Measurements from ENCODE around the gene CHCHD4.

CHCHD4 gene

GRCh38 chr3:14124615-14125192 lies at the start of gene CHCHD4, which contains the start of gene TMEM43:
Gene CHCHD4, minus strand, starts transcription at chr3:14124870. Its CDS starts 194 bp downstream, at chr3:14124676.
Gene TMEM43, plus strand, starts transcription at chr3:14125052. Its CDS starts 142 bp downstream, at chr3:14125194.
- peaks cover 5% of the 10 kb centered on the region for H3K36me3 ChIP-seq (ENCODE audit: control insufficient read depth, insufficient read depth, low read length)
- peak within 1 kb of the TSS; percentile 95 for H3K4me3 ChIP-seq (ENCODE audit: low read length)
- H3K9ac ChIP-seq (ENCODE audit: low read length), result peak within 1 kb of the TSS; percentile 89
- H3K27me3 ChIP-seq (ENCODE audit: control insufficient read depth, insufficient read depth, low read length), result no peaks in the 10 kb centered on the region
- no peaks in the 10 kb centered on the region for H3K9me3 ChIP-seq (ENCODE audit: control insufficient read depth, low read length)
- peaks cover 27% of the 10 kb centered on the region for H3K4me1 ChIP-seq (ENCODE audit: control insufficient read depth, insufficient read depth, low read length)

- no peaks in the 10 kb centered on the region for H3K9me3 ChIP-seq (ENCODE audit: control insufficient read depth, low read length)
- no peak overlapping the region for H3K9ac ChIP-seq (ENCODE audit: low read length)
- no peaks in the 10 kb centered on the region for H3K27me3 ChIP-seq (ENCODE audit: control insufficient read depth, insufficient read depth, low read length)
- peaks cover 5% of the 10 kb centered on the region for H3K4me1 ChIP-seq (ENCODE audit: control insufficient read depth, insufficient read depth, low read length)
- H3K4me3 ChIP-seq (ENCODE audit: low read length), result no peak overlapping the region
- H3K36me3 ChIP-seq (ENCODE audit: control insufficient read depth, insufficient read depth, low read length), result no peaks in the 10 kb centered on the region
Observed at GRCh38 chr3:14172496-14172895, 47.8 kb upstream of the CHCHD4 start.

- Histone ChIP-seq H3K36me3 (ENCODE audit: control insufficient read depth, insufficient read depth, low read length) (peaks cover 5% of the 10 kb centered on the region), H3K9me3 (ENCODE audit: control insufficient read depth, low read length) (no peaks in the 10 kb centered on the region)
Observed at GRCh38 chr3:14170531-14171159, 46.0 kb upstream of the CHCHD4 start.

GRCh38 chr3:14169871-14170270 lies 45.2 kb upstream of the CHCHD4 start:
- no peak overlapping the region for H3K4me3 ChIP-seq (ENCODE audit: low read length)
- H3K9ac ChIP-seq (ENCODE audit: low read length), result no peak overlapping the region
- H3K4me1 ChIP-seq (ENCODE audit: control insufficient read depth, insufficient read depth, low read length), result no peaks in the 10 kb centered on the region
- H3K36me3 ChIP-seq (ENCODE audit: control insufficient read depth, insufficient read depth, low read length), result peaks cover 8% of the 10 kb centered on the region
- H3K27me3 ChIP-seq (ENCODE audit: control insufficient read depth, insufficient read depth, low read length), result no peaks in the 10 kb centered on the region
- H3K9me3 ChIP-seq (ENCODE audit: control insufficient read depth, low read length), result no peaks in the 10 kb centered on the region

More at GRCh38 chr3:14170531-14171159, 46.0 kb upstream of the CHCHD4 start:
- H3K4me1 ChIP-seq (ENCODE audit: control insufficient read depth, insufficient read depth, low read length), result no peaks in the 10 kb centered on the region
- H3K4me3 ChIP-seq (ENCODE audit: low read length), result no peak overlapping the region
- H3K9ac ChIP-seq (ENCODE audit: low read length), result no peak overlapping the region
- no peaks in the 10 kb centered on the region for H3K27me3 ChIP-seq (ENCODE audit: control insufficient read depth, insufficient read depth, low read length)

DNA sequence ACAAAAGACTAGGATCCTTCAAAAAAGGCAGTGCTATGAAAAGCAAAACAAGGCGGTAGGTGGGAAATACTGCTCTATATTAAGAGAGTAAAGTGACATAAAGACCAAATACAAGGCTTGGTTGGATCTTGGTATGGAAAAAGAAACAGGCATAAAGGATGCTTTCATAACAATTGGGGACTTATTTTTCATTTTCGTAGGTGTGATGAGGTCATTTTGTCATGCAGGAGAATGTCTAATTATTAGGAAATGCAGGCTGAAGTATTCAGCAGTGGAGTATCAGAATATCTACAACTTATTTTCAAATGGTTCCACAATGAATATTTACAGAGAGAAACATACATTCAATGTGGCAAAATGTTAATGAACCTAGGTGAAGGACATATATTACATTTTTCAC lies 44.8 kb upstream of the CHCHD4 start:
- no peaks in the 10 kb centered on the region for H3K9me3 ChIP-seq (ENCODE audit: control insufficient read depth, low read length)
- H3K9ac ChIP-seq (ENCODE audit: low read length), result no peak overlapping the region
- no peaks in the 10 kb centered on the region for H3K27me3 ChIP-seq (ENCODE audit: control insufficient read depth, insufficient read depth, low read length)
- H3K36me3 ChIP-seq (ENCODE audit: control insufficient read depth, insufficient read depth, low read length), result peaks cover 8% of the 10 kb centered on the region
- H3K4me3 ChIP-seq (ENCODE audit: low read length), result no peak overlapping the region
- no peaks in the 10 kb centered on the region for H3K4me1 ChIP-seq (ENCODE audit: control insufficient read depth, insufficient read depth, low read length)

GRCh38 chr3:14166877-14167603 lies 42.4 kb upstream of the CHCHD4 start:
- H3K36me3 ChIP-seq (ENCODE audit: control insufficient read depth, insufficient read depth, low read length), result peaks cover 8% of the 10 kb centered on the region
- H3K9ac ChIP-seq (ENCODE audit: low read length), result no peak overlapping the region
- no peak overlapping the region for H3K4me3 ChIP-seq (ENCODE audit: low read length)
- no peaks in the 10 kb centered on the region for H3K27me3 ChIP-seq (ENCODE audit: control insufficient read depth, insufficient read depth, low read length)
- no peaks in the 10 kb centered on the region for H3K4me1 ChIP-seq (ENCODE audit: control insufficient read depth, insufficient read depth, low read length)
- no peaks in the 10 kb centered on the region for H3K9me3 ChIP-seq (ENCODE audit: control insufficient read depth, low read length)

DNA sequence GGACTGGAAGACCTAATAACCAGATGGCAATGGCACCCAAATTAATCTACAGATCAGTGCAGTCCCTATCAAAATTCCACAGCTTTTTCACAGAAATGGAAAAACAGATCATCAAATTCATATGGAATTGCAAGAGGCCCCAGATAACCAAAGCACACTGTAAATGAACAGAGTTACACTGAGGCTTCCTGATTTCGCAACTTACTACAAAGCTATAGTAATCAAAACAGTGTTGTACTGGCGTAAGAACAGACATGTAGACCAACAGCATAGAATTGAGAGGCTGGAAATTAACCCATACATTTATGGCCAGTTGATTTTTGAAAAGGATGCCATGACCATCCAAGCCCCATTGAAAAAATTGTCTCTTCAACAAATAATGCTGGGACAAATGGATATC lies 37.5 kb upstream of the CHCHD4 start:
- Histone ChIP-seq H3K4me3 (ENCODE audit: low read length) (no peak overlapping the region), H3K27me3 (ENCODE audit: control insufficient read depth, insufficient read depth, low read length) (no peaks in the 10 kb centered on the region), H3K4me1 (ENCODE audit: control insufficient read depth, insufficient read depth, low read length) (no peaks in the 10 kb centered on the region), H3K9ac (ENCODE audit: low read length) (no peak overlapping the region), H3K9me3 (ENCODE audit: control insufficient read depth, low read length) (no peaks in the 10 kb centered on the region), H3K36me3 (ENCODE audit: control insufficient read depth, insufficient read depth, low read length) (peaks cover 12% of the 10 kb centered on the region)

- Histone ChIP-seq H3K4me1 (ENCODE audit: control insufficient read depth, insufficient read depth, low read length) (no peaks in the 10 kb centered on the region), H3K9ac (ENCODE audit: low read length) (no peak overlapping the region), H3K27me3 (ENCODE audit: control insufficient read depth, insufficient read depth, low read length) (no peaks in the 10 kb centered on the region), H3K36me3 (ENCODE audit: control insufficient read depth, insufficient read depth, low read length) (peaks cover 10% of the 10 kb centered on the region), H3K9me3 (ENCODE audit: control insufficient read depth, low read length) (no peaks in the 10 kb centered on the region), H3K4me3 (ENCODE audit: low read length) (no peak overlapping the region)
Observed at GRCh38 chr3:14161282-14161681, 36.6 kb upstream of the CHCHD4 start.

DNA sequence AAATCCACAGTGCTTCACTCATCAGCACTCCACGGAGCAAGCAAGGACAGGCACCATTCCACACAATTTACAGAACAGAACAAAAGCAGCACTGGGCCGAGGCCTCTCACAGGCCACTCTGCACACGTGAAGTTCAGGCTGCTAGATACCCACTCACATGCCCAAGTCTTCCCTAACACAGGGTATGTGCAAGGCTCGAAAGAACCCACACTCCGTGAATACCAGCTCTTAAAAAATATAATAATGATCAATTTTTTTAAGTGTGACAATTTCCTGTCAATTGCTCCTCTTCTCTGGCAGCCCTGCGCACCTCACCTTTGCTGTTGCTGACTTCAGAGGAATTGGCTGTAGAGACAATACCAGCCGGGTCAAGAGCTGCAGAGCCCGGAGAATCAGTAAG lies 34.8 kb upstream of the CHCHD4 start:
- H3K36me3 ChIP-seq (ENCODE audit: control insufficient read depth, insufficient read depth, low read length), result peaks cover 6% of the 10 kb centered on the region
- no peaks in the 10 kb centered on the region for H3K4me1 ChIP-seq (ENCODE audit: control insufficient read depth, insufficient read depth, low read length)

DNA sequence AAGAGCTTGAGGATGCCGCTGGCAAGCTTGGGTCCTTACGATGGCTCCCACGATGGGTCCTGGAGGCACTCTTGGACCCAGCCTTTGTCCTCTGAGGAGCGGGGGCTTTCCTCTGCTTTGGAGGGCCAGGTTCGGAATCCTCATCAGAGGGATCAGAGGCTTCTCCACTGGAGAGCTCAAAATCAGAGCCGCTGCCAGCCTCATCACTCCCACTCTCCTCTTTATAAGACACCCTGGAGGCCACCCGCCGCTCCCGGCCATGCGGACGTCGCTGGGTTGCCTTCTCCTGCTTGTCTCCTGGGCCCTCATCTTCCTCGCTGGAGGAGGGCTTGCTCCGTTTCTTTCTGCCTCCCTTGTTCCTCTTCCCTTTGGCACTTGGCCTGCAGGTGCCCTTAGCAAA lies 33.7 kb upstream of the CHCHD4 start:
- peaks cover 6% of the 10 kb centered on the region for H3K36me3 ChIP-seq (ENCODE audit: control insufficient read depth, insufficient read depth, low read length)
- H3K4me3 ChIP-seq (ENCODE audit: low read length), result no peak overlapping the region
- H3K9me3 ChIP-seq (ENCODE audit: control insufficient read depth, low read length), result no peaks in the 10 kb centered on the region
- H3K4me1 ChIP-seq (ENCODE audit: control insufficient read depth, insufficient read depth, low read length), result no peaks in the 10 kb centered on the region
- H3K27me3 ChIP-seq (ENCODE audit: control insufficient read depth, insufficient read depth, low read length), result no peaks in the 10 kb centered on the region
- no peak overlapping the region for H3K9ac ChIP-seq (ENCODE audit: low read length)

More for the DNA sequence above, 34.8 kb upstream of the CHCHD4 start:
- Histone ChIP-seq H3K27me3 (ENCODE audit: control insufficient read depth, insufficient read depth, low read length) (no peaks in the 10 kb centered on the region), H3K4me3 (ENCODE audit: low read length) (no peak overlapping the region), H3K9me3 (ENCODE audit: control insufficient read depth, low read length) (no peaks in the 10 kb centered on the region), H3K9ac (ENCODE audit: low read length) (no peak overlapping the region)

DNA sequence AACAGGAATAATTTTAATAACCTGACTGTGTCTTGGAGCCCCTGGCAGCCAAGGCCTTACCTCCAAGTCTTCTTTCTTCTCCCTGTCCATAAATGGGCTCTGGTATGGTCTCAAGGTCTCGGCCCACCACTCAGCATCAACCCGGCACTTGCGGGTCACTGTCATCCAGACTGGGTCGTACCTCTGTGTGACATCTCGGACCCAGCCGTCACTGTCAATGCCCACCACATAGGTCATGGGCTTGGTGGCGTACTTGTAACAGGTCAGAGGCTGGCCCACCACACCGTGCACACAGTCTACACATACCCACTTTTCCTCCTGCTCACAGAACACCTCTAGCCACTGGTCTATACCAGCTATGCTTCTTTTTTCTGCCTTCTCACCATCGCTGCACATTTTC lies 33.3 kb upstream of the CHCHD4 start:
- Histone ChIP-seq H3K4me1 (ENCODE audit: control insufficient read depth, insufficient read depth, low read length) (no peaks in the 10 kb centered on the region), H3K9ac (ENCODE audit: low read length) (no peak overlapping the region), H3K27me3 (ENCODE audit: control insufficient read depth, insufficient read depth, low read length) (no peaks in the 10 kb centered on the region), H3K4me3 (ENCODE audit: low read length) (no peak overlapping the region), H3K9me3 (ENCODE audit: control insufficient read depth, low read length) (no peaks in the 10 kb centered on the region), H3K36me3 (ENCODE audit: control insufficient read depth, insufficient read depth, low read length) (peaks cover 6% of the 10 kb centered on the region)

DNA sequence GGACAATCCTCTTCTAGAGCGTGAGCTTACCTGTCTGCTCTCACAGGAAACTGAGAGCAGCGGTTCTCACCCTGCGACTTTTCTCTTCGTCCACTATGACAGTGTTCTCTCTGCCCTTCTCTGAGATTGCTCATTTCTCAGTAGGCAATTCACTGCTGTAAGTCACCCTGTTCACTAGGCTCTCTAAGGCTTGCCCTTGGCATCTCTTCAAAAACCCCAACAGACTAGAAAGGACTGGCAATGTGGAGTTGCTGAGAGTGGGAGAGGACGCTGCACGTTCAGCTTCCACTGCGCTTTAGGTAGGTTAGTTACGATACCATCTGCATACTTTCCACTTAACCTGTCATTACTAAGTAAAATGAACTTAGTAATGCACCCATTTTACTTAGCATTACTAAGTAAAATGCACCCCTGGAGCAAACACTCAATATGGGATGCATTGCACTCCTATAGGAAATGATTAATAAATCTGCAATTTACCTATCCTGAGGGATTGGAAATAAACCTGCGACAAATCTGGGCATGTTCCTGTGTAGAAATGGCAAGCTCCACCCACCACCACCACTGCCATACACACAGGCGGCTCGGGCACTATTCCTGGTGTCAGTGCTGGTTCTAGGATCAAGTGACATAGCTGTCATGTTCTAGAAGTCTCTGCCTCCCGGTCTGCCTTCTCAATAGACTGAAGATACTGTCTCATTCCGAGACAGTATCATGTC lies 32.3 kb upstream of the CHCHD4 start:
- H3K4me1 ChIP-seq (ENCODE audit: control insufficient read depth, insufficient read depth, low read length), result no peaks in the 10 kb centered on the region
- no peak overlapping the region for H3K4me3 ChIP-seq (ENCODE audit: low read length)
- peaks cover 6% of the 10 kb centered on the region for H3K36me3 ChIP-seq (ENCODE audit: control insufficient read depth, insufficient read depth, low read length)
- H3K9ac ChIP-seq (ENCODE audit: low read length), result no peak overlapping the region
- no peaks in the 10 kb centered on the region for H3K27me3 ChIP-seq (ENCODE audit: control insufficient read depth, insufficient read depth, low read length)
- no peaks in the 10 kb centered on the region for H3K9me3 ChIP-seq (ENCODE audit: control insufficient read depth, low read length)

Measured in mucosa of stomach (tissue), 1 donor.